ENCODE results near the gene DHRS13.

GRCh38 chr17:28920201-28920600 is 17.3 kb upstream of the DHRS13 start:
- TF ChIP-seq CTCF (IDR thresholded peaks at IDR 0.05) (no peak), E2F1 (CRISPR knock-in tag; IDR thresholded peaks at IDR 0.05) (no peak), ZNF232 (CRISPR knock-in tag; IDR thresholded peaks at IDR 0.05) (no peak), TCF7 (CRISPR knock-in tag; IDR thresholded peaks at IDR 0.05; ENCODE audit: low read depth) (no peak), USF2 (CRISPR knock-in tag; IDR thresholded peaks at IDR 0.05) (no peak)
